Keratinocyte (primary cell): Measurements from ENCODE around the gene LDAF1. TPM values are rescaled to one million over a fixed set of nuclear protein-coding genes. Genes with fewer than 3 reads are reported as not detected.

Experiments used
- DNase-seq: peaks from one replicate; pipeline ENCODE4 v3.0.0-alpha.2; 2011; ENCODE audit warnings: low read depth, missing footprints, low spot score
- FAIRE-seq: peaks from 2 replicates; lab custom pipeline; 2011; peaks lifted over from hg19 to GRCh38; lab: Jason Lieb, UNC
- H2AFZ ChIP-seq: 2 replicates; pipeline ENCODE4 v1.6.0; 2012; ENCODE audit warnings: low read length, control low read depth, inconsistent platforms; ENCODE audit not compliant: control insufficient read depth
- H3K27ac ChIP-seq: 2 replicates; pipeline ENCODE4 v1.5.1; 2011; ENCODE audit warnings: low read length; ENCODE audit not compliant: control insufficient read depth, insufficient read depth
- H3K27me3 ChIP-seq: 3 replicates; pipeline ENCODE4 v1.6.0; 2011; ENCODE audit warnings: low read length; ENCODE audit not compliant: control insufficient read depth, insufficient read depth; ENCODE audit errors: extremely low read depth
- H3K36me3 ChIP-seq, 2 experiments: 2 replicates in 1 of 2; 3 replicates in 1 of 2; pipeline ENCODE4 v1.5.1; 2011; ENCODE audit warnings: low read length in 2 of 2, mild to moderate bottlenecking in 1 of 2; ENCODE audit not compliant: control insufficient read depth in 2 of 2, insufficient read depth in 2 of 2; ENCODE audit errors: extremely low read depth in 1 of 2
- H3K4me1 ChIP-seq: 3 replicates; pipeline ENCODE4 v1.5.1; 2011; ENCODE audit warnings: low read length; ENCODE audit not compliant: control insufficient read depth, insufficient read depth; ENCODE audit errors: extremely low read depth
- H3K4me2 ChIP-seq: 3 replicates; pipeline ENCODE4 v1.6.0; 2011; ENCODE audit warnings: low read depth, low read length; ENCODE audit not compliant: control insufficient read depth, insufficient read depth; ENCODE audit errors: extremely low read depth
- H3K4me3 ChIP-seq, 3 experiments: fragments of 200-600 bp in 1 of 3; sonication (generic) in 1 of 3; 2 replicates in 2 of 3; 3 replicates in 1 of 3; pipeline ENCODE4 v1.5.1; 2011 to 2016; ENCODE audit warnings: low read length in 3 of 3, mild to moderate bottlenecking in 3 of 3, control low read depth in 2 of 3, inconsistent platforms in 1 of 3, low read depth in 1 of 3, mixed read lengths in 1 of 3, mixed run types in 1 of 3, moderate library complexity in 1 of 3; ENCODE audit not compliant: control insufficient read depth in 2 of 3, insufficient read depth in 2 of 3; ENCODE audit errors: extremely low read depth in 1 of 3
- H3K79me2 ChIP-seq: 2 replicates; pipeline ENCODE4 v1.6.0; 2012; ENCODE audit warnings: low read length; ENCODE audit not compliant: control insufficient read depth, insufficient read depth
- H3K9ac ChIP-seq: 3 replicates; pipeline ENCODE4 v1.6.0; 2011; ENCODE audit warnings: low read length; ENCODE audit not compliant: control insufficient read depth, insufficient read depth; ENCODE audit errors: extremely low read depth
- H3K9me1 ChIP-seq: 3 replicates; pipeline ENCODE4 v1.6.0; 2011; ENCODE audit warnings: low read length; ENCODE audit not compliant: control insufficient read depth, insufficient read depth; ENCODE audit errors: extremely low read depth
- H3K9me3 ChIP-seq: 2 replicates; pipeline ENCODE4 v1.5.1; 2012; ENCODE audit warnings: low read depth, low read length; ENCODE audit not compliant: control insufficient read depth
- H4K20me1 ChIP-seq: 3 replicates; pipeline ENCODE4 v1.6.0; 2011; ENCODE audit warnings: low read length; ENCODE audit not compliant: control insufficient read depth, insufficient read depth; ENCODE audit errors: extremely low read depth
- CTCF ChIP-seq, 3 experiments: IDR thresholded peaks in 1 of 3; conservative IDR thresholded peaks in 1 of 3; optimal IDR thresholded peaks in 1 of 3; 2 replicates in 2 of 3; 3 replicates in 1 of 3; pipeline versions ENCODE3 to v1.5.1; 2011; ENCODE audit warnings: low read length in 3 of 3, mild to moderate bottlenecking in 3 of 3, moderate library complexity in 2 of 3, control low read depth in 1 of 3, inconsistent platforms in 1 of 3; ENCODE audit not compliant: insufficient read depth in 2 of 3; ENCODE audit errors: extremely low read depth in 1 of 3
- EZH2 ChIP-seq: IDR thresholded peaks from one replicate; pipeline ENCODE4 v1.6.1; 2012; ENCODE audit warnings: inconsistent platforms, mild to moderate bottlenecking, low read length, moderate library complexity
- dilution Hi-C: fragments of 300-500 bp; cut with MboI; formaldehyde crosslinking; loops from one replicate; pipeline ENCODE4 v1.7.0; 2020; ENCODE audit warnings: low sequenced_read_pairs; ENCODE audit not compliant: extremely low pct_ligation_motif_present
- polyA plus RNA-seq, 5 experiments: library from polyadenylated mRNA; depleted of rRNA in 3 of 5; stranded (reverse) in 3 of 5; stranded (forward) in 1 of 5; unstranded in 1 of 5; fragments of >200 nt; gene quantifications; 1 replicate in 1 of 5; 2 replicates in 3 of 5; 3 replicates in 1 of 5; pipeline versions ENCODE4 v1.2.1 to v1.2.3, GENCODE V29; 2011 to 2012; ENCODE audit warnings: missing spikeins in 2 of 5, low read depth in 1 of 5, low replicate concordance in 1 of 5

Gene LDAF1
- polyA plus RNA-seq, 1 donor (not counting 4 experiments of a cell fraction or from before 2014, with no cell fraction given): 45.4 TPM

- H3K27me3 ChIP-seq: no peaks in the 10 kb centered on the region
- H4K20me1 ChIP-seq: no peaks in the 10 kb centered on the region
- TF ChIP-seq CTCF (optimal IDR thresholded peaks at IDR 0.05 in 1 of 3, IDR thresholded peaks at IDR 0.05 in 1 of 3, conservative IDR thresholded peaks at IDR 0.05 in 1 of 3; ENCODE audit: extremely low read depth in 1 of 3, insufficient read depth in 2 of 3, low read length in 3 of 3) (no peak), EZH2 (no peak)
- peak overlapping the region; percentile 98 for H3K4me2 ChIP-seq
- FAIRE-seq: no peak
- H3K36me3 ChIP-seq: peaks cover under 1 to 22% of the 10 kb centered on the region in 2 experiments
- peaks cover 26% of the 10 kb centered on the region for H3K4me1 ChIP-seq
- peak overlapping the region; percentile 89 to 96 (median 90) for H3K4me3 ChIP-seq
- H3K9me3 ChIP-seq: no peaks in the 10 kb centered on the region
- H3K9me1 ChIP-seq: no peaks in the 10 kb centered on the region
- H2AFZ ChIP-seq: peak overlapping the region; percentile 82
- peak overlapping the region; percentile 84 for H3K27ac ChIP-seq
- peak overlapping the region; percentile 86 for H3K9ac ChIP-seq
- no peak for DNase-seq
- H3K79me2 ChIP-seq: peaks cover 29% of the 10 kb centered on the region
- dilution Hi-C loops: no loop called here
Observed at GRCh38 chr16:21159281-21159951, 942 bp downstream of the LDAF1 start.

- H3K4me2 ChIP-seq: peak overlapping the region; percentile 98
- H2AFZ ChIP-seq: no peak overlapping the region
- FAIRE-seq (no peak), DNase-seq (no peak)
- H3K9me3 ChIP-seq: no peaks in the 10 kb centered on the region
- peaks cover 26% of the 10 kb centered on the region for H3K4me1 ChIP-seq
- H3K4me3 ChIP-seq: peak overlapping the region in 2 of 3 experiments; percentile 89 to 96
- H3K79me2 ChIP-seq: peaks cover 31% of the 10 kb centered on the region
- no peaks in the 10 kb centered on the region for H3K27me3 ChIP-seq
- H4K20me1 ChIP-seq: no peaks in the 10 kb centered on the region
- peak overlapping the region; percentile 84 for H3K27ac ChIP-seq
- H3K9me1 ChIP-seq: no peaks in the 10 kb centered on the region
- no peak overlapping the region for H3K9ac ChIP-seq
- TF ChIP-seq CTCF (optimal IDR thresholded peaks at IDR 0.05 in 1 of 3, IDR thresholded peaks at IDR 0.05 in 1 of 3, conservative IDR thresholded peaks at IDR 0.05 in 1 of 3; ENCODE audit: extremely low read depth in 1 of 3, insufficient read depth in 2 of 3, low read length in 3 of 3) (no peak), EZH2 (no peak)
- dilution Hi-C loops: no loop called here
- H3K36me3 ChIP-seq: peaks cover 4 to 24% of the 10 kb centered on the region in 2 experiments
Observed at GRCh38 chr16:21160276-21160675, 1.8 kb downstream of the LDAF1 start.
